Measurements from ENCODE around the gene RTF2. TPM values are rescaled to one million over a fixed set of nuclear protein-coding genes. Genes with fewer than 3 reads are reported as not detected.

The RTF2 gene
- polyA plus RNA-seq, 1 donor from 2014 or later = 127 TPM

DNA sequence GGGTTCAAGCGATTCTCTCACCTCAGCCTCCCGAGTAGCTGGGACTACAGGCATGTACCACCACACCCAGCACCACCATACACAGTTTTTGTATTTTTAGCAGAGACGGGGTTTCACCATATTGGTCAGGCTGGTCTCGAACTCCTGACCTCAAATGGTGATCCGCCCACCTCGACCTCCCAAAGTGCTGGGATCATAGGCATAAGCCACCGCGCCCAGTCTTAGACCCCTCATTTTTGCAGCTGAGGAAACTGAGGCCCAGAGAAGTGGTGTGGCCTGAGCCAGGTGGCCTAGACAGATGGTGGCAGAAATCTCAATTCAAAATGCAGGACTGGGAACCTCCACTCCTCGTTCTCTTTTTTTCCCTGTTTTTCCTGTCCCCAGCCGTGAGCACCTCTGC is 43.5 kb downstream of the RTF2 start:
- no peak overlapping the region for H3K27ac ChIP-seq (ENCODE audit: low read length)
- no peaks in the 10 kb centered on the region for H3K27me3 ChIP-seq (ENCODE audit: insufficient read depth, low read depth, low read length)
- H3K9me3 ChIP-seq (ENCODE audit: low read length) = no peaks in the 10 kb centered on the region
- no peaks in the 10 kb centered on the region for H3K9me2 ChIP-seq (ENCODE audit: insufficient read depth, low read length)
- no peak for TF ChIP-seq MXI1 (conservative IDR thresholded peaks at IDR 0.05; ENCODE audit: poor library complexity, severe bottlenecking)
- TF ChIP-seq, protein P1, sequence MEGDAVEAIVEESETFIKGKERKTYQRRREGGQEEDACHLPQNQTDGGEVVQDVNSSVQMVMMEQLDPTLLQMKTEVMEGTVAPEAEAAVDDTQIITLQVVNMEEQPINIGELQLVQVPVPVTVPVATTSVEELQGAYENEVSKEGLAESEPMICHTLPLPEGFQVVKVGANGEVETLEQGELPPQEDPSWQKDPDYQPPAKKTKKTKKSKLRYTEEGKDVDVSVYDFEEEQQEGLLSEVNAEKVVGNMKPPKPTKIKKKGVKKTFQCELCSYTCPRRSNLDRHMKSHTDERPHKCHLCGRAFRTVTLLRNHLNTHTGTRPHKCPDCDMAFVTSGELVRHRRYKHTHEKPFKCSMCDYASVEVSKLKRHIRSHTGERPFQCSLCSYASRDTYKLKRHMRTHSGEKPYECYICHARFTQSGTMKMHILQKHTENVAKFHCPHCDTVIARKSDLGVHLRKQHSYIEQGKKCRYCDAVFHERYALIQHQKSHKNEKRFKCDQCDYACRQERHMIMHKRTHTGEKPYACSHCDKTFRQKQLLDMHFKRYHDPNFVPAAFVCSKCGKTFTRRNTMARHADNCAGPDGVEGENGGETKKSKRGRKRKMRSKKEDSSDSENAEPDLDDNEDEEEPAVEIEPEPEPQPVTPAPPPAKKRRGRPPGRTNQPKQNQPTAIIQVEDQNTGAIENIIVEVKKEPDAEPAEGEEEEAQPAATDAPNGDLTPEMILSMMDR (IDR thresholded peaks at IDR 0.05; ENCODE audit: poor library complexity, severe bottlenecking) = no peak
- TF ChIP-seq, protein P2, sequence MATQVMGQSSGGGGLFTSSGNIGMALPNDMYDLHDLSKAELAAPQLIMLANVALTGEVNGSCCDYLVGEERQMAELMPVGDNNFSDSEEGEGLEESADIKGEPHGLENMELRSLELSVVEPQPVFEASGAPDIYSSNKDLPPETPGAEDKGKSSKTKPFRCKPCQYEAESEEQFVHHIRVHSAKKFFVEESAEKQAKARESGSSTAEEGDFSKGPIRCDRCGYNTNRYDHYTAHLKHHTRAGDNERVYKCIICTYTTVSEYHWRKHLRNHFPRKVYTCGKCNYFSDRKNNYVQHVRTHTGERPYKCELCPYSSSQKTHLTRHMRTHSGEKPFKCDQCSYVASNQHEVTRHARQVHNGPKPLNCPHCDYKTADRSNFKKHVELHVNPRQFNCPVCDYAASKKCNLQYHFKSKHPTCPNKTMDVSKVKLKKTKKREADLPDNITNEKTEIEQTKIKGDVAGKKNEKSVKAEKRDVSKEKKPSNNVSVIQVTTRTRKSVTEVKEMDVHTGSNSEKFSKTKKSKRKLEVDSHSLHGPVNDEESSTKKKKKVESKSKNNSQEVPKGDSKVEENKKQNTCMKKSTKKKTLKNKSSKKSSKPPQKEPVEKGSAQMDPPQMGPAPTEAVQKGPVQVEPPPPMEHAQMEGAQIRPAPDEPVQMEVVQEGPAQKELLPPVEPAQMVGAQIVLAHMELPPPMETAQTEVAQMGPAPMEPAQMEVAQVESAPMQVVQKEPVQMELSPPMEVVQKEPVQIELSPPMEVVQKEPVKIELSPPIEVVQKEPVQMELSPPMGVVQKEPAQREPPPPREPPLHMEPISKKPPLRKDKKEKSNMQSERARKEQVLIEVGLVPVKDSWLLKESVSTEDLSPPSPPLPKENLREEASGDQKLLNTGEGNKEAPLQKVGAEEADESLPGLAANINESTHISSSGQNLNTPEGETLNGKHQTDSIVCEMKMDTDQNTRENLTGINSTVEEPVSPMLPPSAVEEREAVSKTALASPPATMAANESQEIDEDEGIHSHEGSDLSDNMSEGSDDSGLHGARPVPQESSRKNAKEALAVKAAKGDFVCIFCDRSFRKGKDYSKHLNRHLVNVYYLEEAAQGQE (IDR thresholded peaks at IDR 0.05; ENCODE audit: borderline replicate concordance) = no peak
- TF ChIP-seq POLR2AphosphoS5 (IDR thresholded peaks at IDR 0.05) = no peak
- TF ChIP-seq EP300 (conservative IDR thresholded peaks at IDR 0.05; ENCODE audit: poor library complexity, severe bottlenecking) = no peak
- no peak for TF ChIP-seq TAF1 (IDR thresholded peaks at IDR 0.05; ENCODE audit: low read depth)
- TF ChIP-seq RAD21 (conservative IDR thresholded peaks at IDR 0.05) = no peak
- TF ChIP-seq EZH2 (IDR thresholded peaks at IDR 0.05; ENCODE audit: borderline replicate concordance, insufficient read depth, low read length, poor library complexity, severe bottlenecking) = no peak
- no peak for TF ChIP-seq SMC3 (conservative IDR thresholded peaks at IDR 0.05; ENCODE audit: poor library complexity)
- no peak overlapping the region for H2AFZ ChIP-seq (ENCODE audit: low read depth, low read length)
- H3F3A ChIP-seq (ENCODE audit: insufficient read depth, low read length, poor library complexity, severe bottlenecking) = no peaks in the 10 kb centered on the region
- H3K4me2 ChIP-seq (ENCODE audit: low read length) = no peak overlapping the region
- no peaks in the 10 kb centered on the region for H3K79me2 ChIP-seq (replicated peaks; ENCODE audit: insufficient read depth, low read length)
- H4K20me1 ChIP-seq (ENCODE audit: insufficient read depth) = no peaks in the 10 kb centered on the region
- no peak overlapping the region for H3K9ac ChIP-seq (ENCODE audit: low read length)
- no peaks in the 10 kb centered on the region for H3K36me3 ChIP-seq (ENCODE audit: insufficient read depth, low read length)
- H3K4me3 ChIP-seq (ENCODE audit: low read length) = no peak overlapping the region

DNA sequence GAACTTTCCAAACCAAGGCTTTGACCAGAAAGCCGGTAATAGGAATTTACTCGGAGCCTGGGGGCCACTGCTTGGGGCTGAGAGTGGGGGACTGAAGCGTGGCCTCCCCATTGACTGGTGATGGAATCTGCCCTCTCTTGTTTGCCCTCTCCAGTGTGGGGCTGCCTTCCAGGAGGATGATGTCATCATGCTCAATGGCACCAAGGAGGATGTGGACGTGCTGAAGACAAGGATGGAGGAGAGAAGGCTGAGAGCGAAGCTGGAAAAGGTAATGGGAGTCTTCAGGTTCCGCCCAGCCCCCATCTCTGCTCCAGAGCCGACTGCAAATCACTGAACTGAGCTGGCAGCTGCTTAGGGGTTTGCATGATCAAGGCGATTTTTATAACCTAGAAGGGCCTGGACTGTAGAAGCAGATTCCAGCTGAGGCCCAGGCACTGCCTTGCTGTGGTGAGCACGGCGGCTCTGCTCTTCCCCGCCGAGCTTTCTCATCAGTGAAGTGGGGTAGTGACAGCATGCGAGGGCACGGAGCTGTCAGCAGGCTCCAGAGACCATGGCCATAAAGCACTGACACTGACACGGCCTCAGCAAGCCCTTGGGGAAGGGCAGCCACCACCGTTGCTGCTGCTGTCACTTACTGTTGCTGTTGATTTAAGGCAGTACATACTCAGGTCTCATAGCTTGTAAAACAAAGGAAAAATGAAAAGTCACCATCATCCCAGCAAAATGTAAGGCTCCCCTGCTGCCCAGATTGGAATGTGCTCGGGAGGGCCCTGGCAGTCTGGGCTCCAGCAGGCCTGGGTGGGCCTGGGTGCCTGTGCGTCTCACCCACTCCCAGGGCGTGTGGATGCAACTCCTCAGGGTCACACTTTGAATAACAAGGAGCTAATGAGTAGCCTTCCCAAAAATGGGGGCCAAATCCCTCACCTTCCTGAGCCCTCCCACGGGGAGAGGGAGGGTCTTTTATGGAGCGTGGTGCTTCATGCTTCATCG is 45.0 kb downstream of the RTF2 start:
- H3K4me2 ChIP-seq (ENCODE audit: low read length) = no peak overlapping the region
- no peaks in the 10 kb centered on the region for H3K9me2 ChIP-seq (ENCODE audit: insufficient read depth, low read length)
- TF ChIP-seq TAF1 (IDR thresholded peaks at IDR 0.05; ENCODE audit: low read depth) (no peak), EP300 (conservative IDR thresholded peaks at IDR 0.05; ENCODE audit: poor library complexity, severe bottlenecking) (no peak), MXI1 (conservative IDR thresholded peaks at IDR 0.05; ENCODE audit: poor library complexity, severe bottlenecking) (no peak), POLR2AphosphoS5 (IDR thresholded peaks at IDR 0.05) (no peak)
- H3K4me3 ChIP-seq (ENCODE audit: low read length) = no peak overlapping the region
- H3K9me3 ChIP-seq (ENCODE audit: low read length) = no peaks in the 10 kb centered on the region
- peaks cover 2% of the 10 kb centered on the region for H3K36me3 ChIP-seq (ENCODE audit: insufficient read depth, low read length)
- no peaks in the 10 kb centered on the region for H4K20me1 ChIP-seq (ENCODE audit: insufficient read depth)
- no peak overlapping the region for H3K9ac ChIP-seq (ENCODE audit: low read length)
- H3K27me3 ChIP-seq (ENCODE audit: insufficient read depth, low read depth, low read length) = no peaks in the 10 kb centered on the region
- H3F3A ChIP-seq (ENCODE audit: insufficient read depth, low read length, poor library complexity, severe bottlenecking) = no peaks in the 10 kb centered on the region
- no peak overlapping the region for H3K27ac ChIP-seq (ENCODE audit: low read length)
- no peak overlapping the region for H2AFZ ChIP-seq (ENCODE audit: low read depth, low read length)
- no peaks in the 10 kb centered on the region for H3K79me2 ChIP-seq (replicated peaks; ENCODE audit: insufficient read depth, low read length)
